ENCODE measurements around the gene RUNX3.
A peak's percentile ranks its signal among the peaks of the same experiment; 100 is the strongest.

Gene RUNX3

GRCh38 chr1:24928689-24929397, 1.2 kb downstream of the RUNX3 start:
- peak; percentile 39 for DNase-seq

DNA sequence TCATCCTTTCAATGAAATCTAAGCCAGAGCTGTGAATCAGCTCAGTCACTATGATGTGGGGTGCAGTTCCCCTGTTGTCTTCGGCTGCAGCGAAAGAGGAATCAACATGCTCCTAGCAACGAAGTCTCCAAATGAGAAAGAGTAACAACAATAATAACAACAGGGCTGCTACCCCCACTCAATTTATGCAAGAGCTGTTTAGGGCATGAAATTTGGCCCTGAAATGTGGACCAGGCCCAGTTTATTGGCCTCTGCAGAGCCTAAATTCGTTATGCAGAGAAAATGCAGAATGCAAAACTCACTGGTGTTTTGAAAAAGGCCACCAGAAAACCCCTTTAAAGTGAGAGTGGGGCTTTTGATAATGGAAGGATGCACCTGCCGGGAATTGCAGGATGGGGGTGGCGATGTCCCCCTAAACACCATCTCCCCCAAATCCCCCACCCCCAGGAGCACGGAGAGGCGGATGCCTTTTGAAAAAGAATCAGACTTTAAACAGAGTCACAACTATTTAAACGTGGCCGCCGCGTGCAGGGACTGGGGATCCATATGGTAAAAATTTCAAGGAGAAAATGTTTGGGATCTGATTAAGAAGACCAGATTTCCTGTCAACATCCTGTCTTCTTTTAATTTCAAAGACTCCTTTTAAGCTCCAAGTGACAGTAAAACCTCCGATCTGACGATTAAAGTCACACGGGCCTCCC, 1.9 kb downstream of the RUNX3 start:
- no peak for DNase-seq

- DNase-seq = no peak
These were observed 2.6 kb downstream of the RUNX3 start for GRCh38 chr1:24927473-24927872.

DNA sequence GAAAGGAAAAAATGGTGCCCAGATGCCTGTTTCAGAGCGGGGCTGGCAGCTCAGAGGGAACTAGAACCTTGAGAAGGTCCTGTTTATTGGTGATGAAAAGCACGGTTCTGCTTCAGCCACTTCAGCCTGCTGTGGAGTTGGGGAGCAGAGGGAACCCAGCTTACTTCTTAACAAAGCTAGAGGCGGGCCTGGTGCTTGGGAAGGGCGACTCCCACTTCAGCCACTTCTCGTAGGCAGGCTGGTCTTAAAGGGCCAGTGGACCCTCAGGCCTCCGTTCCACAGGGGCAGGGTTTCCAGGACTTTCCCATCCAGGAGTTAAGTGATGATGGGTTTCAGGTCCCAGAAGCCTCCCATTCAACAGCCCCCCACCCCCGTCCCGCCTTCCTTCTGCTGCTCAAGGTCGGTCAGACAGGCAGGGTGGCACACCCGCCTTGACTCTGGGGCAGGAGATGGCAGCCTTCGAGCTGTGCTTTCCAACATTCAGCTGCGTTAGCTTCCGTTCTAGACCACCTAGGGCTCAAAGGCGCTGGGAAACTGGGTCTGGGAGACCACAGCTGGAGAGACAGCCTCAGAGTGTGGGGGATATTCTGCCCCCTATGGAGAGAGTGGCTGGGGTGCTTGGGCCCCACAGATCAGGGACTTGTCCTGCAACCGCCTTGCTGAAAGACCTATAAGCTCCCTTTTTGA, 3.4 kb downstream of the RUNX3 start:
- DNase-seq = no peak

DNA sequence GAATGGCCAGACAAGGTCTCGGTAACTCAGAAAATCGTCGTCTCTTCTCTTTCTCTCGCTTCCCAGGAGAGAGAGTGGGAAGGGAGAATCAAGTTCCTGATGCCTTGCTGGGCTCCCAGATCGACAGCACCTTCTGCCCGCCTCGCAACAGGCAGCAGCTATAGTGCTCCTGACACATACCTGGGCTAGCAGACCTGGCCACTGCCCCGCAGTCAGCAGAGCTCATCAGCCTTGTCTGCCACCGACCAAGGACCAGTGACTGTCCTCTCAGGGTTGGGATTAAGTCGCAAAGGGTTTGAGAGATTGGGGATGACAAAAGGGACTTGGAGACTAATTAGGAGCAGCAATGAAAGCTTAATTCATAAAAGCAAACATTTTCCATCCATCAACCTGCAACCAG, 4.1 kb downstream of the RUNX3 start:
- DNase-seq = no peak

- DNase-seq = no peak
These were observed 4.8 kb downstream of the RUNX3 start for GRCh38 chr1:24925082-24925779.

DNA sequence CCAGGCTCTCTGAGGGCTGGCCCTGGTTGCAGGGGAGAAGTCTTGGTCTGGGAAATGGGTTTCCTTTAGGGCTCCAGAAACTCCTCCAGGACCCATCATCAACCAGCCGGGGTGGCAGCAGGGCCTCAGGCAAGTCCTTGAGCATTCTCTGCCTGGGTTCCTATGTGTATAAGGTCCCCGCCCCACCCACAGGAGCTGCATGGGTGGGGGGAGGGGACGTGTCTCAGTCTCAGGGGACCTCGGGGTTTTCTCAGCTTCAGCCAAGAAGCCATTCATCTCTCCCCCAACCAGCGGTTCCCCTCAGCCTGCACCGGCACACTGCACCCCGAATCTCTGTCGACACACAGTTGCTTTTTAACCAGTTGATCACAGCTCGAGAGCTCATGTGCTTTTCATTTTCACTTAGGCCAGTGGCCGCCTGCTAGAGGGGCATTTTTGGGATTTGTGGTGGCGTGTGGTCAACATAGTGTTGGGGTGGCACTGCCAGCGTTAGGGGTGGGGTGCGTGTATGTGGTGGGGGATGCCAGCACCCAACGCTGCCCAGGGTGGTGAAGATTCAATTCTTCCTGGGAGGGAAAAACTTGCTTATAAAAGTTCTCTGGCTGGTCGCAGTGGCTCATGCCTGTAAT, 6.5 kb downstream of the RUNX3 start:
- DNase-seq = no peak

DNA sequence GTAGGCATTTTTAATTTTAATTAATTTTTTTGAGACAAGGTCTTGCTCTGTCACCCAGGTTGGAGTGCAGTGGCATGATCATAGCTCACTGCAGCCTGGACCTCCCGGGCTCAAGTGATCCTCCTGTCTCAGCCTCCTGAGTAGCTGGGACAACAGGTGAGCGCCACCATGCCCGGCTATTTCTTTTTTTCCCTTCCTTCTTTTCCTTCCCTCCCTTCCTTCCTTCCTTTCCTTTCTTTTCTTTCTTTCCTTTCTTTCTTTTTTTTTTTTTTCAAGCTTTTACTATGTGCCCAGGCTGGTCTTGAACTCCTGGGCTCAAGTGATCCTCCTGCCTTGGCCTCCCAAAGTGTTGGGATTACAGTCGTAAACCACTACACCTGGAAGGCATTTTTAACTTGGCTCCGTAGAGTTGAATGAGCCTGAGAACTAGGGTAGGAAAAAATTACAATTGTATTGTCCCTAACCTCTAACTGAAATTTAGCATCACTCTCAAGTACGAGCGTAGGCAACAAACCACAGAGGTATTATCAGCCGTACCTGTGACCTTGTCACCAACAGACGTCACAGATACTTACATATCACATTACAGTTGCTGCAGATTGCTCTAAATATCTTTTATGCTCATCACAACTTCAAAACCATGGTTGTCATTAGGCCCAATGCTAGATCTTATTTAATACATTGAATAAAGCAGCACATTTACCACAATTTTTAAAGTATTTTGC, 8.0 kb downstream of the RUNX3 start:
- DNase-seq = no peak

- no peak for DNase-seq
These were observed 8.7 kb downstream of the RUNX3 start for GRCh38 chr1:24921412-24921811.

GRCh38 chr1:24920533-24920925, 9.5 kb downstream of the RUNX3 start:
- DNase-seq = no peak

GRCh38 chr1:24919791-24920532, 10.1 kb downstream of the RUNX3 start:
- peak; percentile 38 for DNase-seq

DNA sequence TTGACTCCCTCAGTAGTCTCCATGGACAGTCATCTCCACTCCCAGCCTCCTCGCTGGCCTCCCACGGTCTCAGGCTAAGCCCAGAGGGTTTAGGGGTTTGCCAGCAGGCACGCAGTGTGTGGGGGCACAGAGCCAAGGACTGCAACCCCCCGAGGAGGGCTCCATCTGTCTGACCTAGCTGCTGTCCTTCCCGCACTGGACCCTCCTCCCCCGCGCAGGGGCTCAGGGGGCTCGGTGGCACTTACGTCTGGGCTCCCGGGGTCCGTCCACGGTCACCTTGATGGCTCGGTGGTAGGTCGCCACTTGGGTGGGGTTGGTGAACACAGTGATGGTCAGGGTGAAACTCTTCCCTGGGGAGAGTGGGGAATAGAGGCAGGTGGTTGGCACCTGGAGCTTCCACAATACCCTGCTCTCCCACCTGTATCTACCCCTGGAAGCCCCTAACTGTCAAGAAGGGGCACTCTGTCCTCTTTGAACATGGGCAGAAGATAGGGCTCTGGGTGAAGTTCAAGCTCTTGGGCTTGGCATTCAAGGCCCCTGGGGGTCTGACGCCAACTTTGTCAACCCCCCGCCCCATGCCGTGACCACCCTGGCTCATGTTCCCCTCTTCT, 11.0 kb downstream of the RUNX3 start:
- DNase-seq = no peak

- DNase-seq = no peak
These were observed 11.7 kb downstream of the RUNX3 start for GRCh38 chr1:24918370-24918769.

- no peak for DNase-seq
These were observed 12.6 kb downstream of the RUNX3 start for GRCh38 chr1:24917327-24918074.

- no peak for DNase-seq
These were observed 14.1 kb downstream of the RUNX3 start for GRCh38 chr1:24915816-24916602.

DNA sequence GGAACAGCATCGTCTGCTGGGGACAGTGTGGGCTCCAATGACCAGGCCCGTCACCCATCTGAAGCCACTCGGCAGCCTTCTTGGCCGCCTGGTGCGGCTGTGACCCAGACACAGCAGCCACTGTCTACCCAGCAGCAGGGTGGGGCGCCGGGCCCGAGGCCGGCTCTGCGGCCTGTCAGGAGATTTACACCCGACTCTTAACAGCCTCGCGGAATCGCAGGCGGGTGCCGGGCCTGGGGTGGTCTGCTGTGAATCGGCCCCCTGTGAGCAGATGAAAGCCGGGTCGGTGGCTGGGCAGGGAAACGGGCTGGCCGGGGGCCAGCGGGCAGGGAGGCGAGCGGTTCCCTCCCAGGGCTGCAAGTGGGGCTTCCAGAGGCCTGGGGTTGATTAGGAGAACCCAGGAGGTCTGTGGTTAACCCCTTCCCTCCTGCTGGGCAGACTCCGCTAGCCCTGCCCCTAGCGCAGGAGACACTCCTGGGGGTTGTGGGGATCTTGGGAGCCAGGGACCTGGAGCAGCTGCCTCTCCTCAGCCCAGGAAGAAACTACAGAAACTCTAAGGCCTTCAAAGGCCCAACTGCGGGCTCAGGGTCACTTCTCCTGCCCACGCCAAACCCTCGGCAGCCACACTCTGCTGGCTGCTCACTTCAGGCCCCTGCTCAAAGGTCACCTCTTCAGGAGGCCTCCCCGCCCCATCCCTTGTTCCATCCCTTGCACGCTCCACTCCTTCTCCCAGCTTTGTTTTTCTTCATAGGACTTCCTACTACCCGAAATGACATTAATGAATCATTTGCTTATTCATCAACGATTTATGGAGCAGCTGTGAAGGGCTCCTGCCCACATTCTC, 15.6 kb downstream of the RUNX3 start:
- DNase-seq = peak; percentile 92

DNA sequence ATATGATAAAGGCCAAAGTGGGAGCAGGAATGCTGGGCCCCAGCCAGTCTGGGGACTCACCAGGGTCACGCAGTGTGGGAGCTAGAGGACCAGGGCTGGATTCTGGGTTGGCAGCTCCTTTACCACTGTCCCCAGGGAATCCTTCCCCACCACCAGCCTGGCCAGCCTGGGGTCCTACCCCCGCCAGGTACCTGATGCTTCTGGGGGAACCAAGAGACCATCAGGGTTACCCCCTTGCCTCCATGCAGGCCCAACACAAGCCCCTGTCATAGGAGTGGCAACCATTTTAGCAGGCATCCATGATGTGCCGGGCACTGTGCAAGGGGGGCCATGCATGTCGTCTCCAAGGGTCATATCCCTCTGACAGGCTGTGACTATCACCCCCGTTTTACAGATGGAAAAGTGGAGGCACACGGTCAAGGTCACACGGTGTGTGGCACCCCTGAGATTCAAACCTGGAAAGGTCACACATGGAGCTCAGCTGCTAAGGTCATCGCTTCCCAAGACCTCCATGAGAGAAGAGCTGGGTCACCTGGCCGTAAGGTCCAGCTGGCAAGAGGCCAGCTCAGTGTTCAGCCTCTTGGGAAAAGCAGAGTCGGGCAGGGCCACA, 16.4 kb downstream of the RUNX3 start:
- DNase-seq = no peak

DNA sequence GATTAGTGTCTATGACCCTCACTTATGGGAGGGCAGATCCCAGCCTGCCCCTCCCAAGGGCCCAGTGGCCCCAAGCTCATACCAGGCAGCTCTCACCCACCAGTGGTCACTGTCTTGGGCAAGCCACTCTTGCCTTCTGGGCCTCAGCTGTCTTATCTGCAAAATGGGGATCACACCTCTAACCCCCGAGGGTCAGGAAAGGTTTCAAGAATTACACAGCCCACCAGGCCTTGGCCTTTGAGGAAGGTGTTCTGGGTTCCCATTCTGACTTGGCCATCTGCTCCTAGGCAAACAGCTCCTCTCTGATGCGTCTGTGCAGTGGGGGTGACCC, 16.8 kb downstream of the RUNX3 start:
- DNase-seq = no peak

All from fibroblast of skin of back (primary cell).